Stimulated activated CD8-positive, alpha-beta memory T cell treated with anti-CD3 and anti-CD28 coated beads, Interleukin-2, amount 100 ng/mL, for 48 hours (primary cell): ENCODE measurements around the gene ANGPTL2.

ENCODE experiments used
- DNase-seq, 2 donors: peaks; one replicate each; pipeline ENCODE4 v3.0.0-alpha.2; 2020; ENCODE audit warnings: low read depth in 2 of 2

The ANGPTL2 gene

DNA sequence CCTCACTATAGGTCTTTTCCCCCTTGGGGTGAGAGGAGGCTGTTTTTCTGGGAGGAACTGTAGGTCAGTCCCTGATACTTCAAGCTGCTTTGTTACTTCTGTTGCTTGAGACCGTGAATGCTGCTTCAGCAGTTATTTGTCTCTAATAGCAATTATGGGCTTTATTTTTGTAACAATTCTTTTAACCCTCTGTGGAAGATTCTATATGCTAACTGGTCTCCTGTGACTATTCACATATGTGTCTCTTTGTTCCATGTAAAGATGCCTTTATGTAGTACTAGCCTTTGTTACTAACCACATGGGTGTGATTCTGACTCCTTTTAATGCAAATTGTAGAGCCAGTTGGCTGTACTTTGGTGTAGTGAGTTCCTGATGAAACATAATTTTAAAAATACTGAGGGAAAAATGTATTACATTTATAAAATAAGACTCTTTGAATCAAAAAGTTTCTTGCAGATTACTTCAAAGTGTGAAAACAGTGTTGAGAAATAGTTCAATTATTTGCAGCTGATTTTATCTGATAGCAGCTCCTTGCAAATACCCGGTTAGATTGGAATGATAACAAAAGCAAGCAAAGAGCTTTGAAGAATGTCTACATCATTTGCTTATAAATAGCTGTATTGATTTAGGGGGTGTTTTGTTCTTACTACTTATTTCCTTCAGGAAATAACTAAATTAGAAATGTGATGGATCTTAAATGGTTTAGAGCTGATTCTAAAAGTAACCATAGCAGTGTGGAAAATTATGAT lies 46.6 kb downstream of the ANGPTL2 start:
- no peak for DNase-seq

DNA sequence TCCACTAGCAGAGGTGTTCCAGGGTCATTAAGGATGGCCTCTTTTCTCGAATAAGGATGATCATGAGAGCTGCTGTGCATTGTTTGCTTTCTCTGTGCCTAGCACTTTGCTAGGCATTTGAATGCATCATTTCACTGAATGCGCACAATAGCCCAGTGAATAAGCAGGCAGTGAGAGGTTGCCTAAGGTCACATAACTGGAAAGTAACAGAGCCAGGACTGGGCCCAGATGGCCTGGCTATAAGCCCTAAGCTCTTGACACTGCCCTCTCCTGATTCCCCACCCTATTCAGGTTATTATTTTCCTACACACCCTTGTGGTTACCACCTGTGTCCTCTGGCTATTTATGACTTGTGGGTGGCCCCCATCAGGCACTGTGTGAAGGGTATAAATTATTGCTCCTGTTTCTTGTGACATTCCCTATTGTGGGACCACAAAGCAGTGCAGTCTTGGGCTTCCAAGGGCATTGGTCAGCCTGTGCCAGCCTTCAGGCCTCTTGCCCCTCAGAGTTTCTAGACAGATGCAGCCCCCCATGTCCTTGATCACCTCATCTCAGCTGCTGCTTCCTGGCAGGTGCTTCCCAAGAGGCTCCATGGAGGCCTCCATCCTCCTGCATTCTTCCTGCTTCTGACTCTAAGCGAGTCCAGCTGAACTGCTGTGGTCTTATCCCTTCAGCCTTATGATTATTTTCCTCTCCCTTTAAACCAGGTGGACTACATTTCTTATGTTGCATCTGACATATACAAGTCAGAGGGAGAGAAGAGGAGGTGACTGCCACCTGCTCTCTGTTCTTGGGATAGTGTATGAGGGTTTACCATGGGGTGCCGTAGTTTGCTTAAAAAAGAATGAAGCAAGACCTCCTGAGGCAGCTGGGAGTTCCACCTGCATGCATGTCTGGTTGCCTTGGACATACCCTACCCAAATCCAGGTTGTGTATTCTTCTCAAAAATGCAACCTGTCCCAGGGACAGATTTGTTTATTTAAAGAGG lies 47.6 kb downstream of the ANGPTL2 start:
- DNase-seq, result no peak

DNA sequence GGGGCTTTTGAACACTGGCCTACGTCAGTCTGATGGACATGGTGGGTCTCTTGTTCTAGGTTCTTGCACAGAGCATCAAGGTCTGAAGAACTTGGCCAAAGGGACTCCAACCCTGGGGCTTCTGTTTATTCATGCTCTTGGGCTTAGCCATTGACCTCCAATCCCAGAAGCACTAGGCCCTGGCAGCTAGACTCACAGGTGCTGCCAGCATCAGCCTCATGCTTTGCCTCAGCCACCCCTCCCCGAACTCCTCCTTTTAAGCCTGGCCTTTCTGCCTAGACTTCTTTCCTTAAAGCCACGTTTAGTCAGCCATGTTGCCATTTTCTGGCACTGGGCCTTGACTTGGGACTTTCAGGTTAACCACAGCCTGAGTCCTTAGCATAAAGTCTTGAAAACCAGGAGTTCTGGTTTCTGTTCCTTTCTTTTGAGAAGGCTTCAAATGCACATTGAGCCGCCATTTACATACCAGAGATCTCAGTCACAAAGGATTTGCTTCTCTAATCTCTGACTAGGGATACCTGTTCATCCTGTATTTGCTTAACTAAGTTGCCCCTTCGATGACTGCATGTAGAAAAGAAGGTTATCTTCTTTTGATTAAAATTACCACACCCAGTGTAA lies 54.7 kb downstream of the ANGPTL2 start:
- DNase-seq, result no peak

- DNase-seq, result no peak
Measured at GRCh38 chr9:127066851-127067136, 55.6 kb downstream of the ANGPTL2 start.

DNA sequence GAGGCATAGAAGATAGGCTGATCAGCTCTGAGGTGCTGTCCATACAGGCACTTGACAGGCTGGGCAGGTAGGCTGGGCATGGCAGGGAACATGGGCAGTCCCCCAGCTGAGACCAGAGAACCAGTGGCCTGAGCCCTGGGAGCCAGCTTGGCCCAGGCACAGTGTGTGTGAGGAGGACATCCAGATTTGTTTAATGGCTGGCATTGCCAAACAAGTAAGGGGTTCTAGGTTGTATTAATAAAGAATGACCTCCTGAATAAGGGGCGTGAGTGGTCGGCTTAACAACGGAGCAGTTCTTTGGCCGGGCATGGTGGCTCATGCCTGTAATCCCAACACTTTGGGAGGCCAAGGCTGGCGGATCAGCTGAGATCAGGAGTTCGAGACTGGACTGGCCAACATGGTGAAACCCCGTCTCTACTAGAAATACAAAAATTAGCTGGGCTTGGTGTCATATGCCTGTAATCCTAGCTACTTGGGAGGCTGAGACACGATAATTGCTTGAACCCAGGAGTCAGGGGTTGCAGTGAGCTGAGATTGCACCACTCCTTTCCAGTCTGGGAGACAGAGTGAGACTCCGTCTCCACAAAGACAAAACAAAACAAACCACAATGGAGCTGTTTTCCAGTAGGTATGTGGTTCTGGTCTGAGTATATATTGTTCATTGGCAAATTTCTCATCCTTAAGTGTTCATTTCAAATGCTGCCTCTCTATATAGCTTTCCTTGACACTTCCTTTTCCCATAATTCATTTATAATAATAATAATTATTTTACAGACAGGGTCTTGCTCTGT lies 56.2 kb downstream of the ANGPTL2 start:
- no peak for DNase-seq

GRCh38 chr9:127065592-127065991 lies 56.8 kb downstream of the ANGPTL2 start:
- DNase-seq, result no peak

DNA sequence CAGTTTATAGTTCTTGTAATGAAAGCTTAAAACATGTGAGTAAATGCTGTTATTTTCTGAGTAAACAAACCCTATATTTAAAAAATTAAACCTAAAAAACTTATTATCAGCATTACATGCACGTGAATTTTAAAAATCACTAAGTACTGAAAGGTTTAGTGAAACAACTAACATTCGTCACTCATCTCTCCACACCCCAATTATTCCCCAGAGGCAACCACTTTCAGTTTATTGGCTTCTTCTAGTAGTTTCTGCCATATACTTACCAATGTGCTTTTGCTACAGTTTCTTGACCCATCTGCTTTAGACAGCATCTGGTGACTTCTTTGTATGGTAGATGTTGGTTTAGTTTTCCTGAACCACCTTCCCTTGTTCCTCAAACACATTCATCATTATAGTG lies 58.1 kb downstream of the ANGPTL2 start:
- no peak for DNase-seq

DNA sequence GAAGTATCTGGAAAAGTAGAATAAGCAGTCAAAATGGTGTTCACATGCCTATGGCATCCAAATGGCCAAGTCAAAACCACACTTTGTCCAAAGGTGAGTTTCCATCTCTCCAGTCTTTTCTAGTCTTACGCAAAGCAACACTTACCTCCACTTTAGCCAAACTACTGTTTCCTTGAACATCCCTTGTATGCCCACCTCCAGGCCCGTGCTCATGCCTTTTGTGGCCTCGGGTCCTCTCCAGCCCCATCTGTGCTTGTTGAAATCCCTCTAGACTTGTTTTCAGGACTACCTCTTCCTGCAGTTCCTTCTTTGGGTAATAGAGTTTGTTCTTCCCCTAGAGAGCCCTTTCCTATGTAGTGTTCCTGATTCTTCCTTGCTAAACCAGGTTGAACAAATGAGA lies 61.0 kb downstream of the ANGPTL2 start:
- DNase-seq, result no peak

DNA sequence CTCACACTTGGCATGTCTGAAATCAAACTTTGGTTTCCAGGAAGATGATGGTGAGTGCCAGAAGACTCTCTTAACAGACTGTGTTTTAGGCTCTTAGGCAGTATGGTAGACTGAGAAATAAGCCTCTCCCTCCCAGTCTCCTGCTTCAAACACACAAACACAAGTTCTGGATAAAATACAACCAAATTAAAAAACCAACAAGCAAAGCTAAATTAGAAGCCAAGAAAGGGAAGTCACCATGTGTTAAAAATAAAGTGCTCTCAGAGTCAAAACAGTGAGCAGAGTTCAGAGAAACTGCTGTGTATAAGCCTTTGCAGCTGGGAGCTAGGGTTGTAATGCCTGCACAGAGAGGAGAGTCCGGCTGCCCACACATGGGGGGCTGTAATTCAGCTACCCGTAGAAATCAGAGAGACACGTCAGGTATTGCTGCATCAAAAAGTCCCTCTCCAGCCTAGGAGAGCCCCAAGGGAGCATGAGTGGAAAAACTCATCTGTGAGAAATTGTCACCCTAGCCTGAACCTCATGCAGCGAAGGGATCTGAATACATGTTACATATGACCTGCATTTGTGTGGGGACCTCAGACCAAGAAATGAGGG lies 62.6 kb downstream of the ANGPTL2 start:
- no peak for DNase-seq

- DNase-seq, result no peak
Measured at GRCh38 chr9:127059030-127059429, 63.4 kb downstream of the ANGPTL2 start.

DNA sequence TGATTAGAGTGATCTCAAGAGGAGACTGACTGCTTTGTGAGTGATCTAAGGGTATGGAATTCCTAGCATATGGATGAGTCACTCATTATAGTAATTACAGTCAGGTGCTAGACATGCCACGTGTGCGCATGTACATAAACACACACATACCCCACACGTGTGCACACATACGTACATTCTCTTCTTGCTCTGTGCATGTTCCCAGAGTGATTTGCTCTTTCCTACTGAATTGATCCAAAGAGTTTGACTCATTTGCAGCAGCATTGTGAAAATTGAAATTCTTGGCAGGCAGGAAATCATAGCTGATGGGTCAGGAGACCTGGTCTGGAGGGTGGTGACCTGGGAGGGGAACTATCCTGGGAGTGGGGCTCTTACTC lies 63.8 kb downstream of the ANGPTL2 start:
- no peak for DNase-seq

DNA sequence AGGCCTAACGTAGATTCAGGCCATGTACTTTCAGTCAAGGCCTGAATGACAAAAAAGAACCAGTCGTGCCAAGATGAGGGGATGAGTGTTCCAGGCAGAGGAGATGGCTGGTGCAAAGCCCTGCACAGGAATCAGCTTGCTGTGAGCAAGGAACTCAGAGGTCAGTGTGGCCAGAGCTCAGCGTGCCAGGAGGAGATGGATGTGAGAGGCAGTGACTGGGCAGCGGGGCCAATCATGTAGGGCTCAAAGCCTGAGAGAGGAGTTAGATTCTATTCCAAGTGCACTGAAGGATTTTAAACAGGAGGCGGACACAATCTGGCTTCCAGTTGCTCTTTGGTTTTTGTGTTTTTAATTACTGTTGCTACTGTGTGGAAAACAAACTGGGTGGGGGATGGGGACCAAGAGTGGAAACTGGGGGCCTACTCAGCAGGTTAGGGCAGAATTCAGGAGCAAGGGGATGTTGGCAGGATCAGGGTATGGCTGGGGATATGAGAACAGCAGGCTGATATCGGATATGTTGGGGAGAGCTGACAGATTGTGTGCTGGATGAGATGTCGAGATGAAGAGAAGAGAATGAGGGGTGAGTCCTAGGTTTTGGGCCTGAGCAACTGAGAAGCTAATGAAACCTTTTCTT lies 64.3 kb downstream of the ANGPTL2 start:
- no peak for DNase-seq

- no peak for DNase-seq
Measured at GRCh38 chr9:127056446-127056845, 66.0 kb downstream of the ANGPTL2 start.

DNA sequence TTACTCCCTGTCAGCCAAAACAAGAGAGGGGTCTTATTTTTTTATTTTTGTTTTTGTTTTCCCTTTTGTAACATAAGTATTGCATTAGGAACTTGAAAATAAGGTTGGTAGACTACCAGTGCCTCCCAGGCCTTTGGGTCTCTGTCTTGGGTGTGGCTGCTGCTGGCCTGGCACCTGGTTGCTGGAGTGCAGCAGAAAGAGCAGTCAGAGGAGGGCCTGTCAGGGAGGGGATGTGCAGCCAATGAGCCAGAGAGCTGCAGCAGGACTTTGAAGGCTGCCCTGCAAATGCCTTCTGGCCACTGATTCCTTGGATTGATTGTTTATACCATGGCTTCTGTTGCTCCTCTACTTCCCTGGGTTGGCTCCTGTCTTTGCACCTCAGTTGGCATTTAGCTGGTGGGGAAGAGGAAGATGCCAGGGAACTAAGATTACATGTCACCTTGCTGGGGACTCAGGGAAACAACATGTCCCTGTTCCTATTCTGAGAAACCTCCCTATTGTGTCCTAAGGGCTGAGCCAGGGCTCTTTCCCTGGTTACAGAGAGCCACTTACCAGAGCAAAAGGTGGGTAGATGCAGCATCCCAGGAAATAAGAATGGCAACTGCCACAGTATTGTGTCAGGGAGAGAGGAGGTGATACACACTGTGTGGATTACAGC lies 66.6 kb downstream of the ANGPTL2 start:
- no peak for DNase-seq

GRCh38 chr9:127053960-127054359 lies 68.5 kb downstream of the ANGPTL2 start:
- no peak for DNase-seq

- no peak for DNase-seq
Measured at GRCh38 chr9:127053057-127053821, 69.2 kb downstream of the ANGPTL2 start.

- DNase-seq, result no peak
Measured at GRCh38 chr9:127051881-127052595, 70.4 kb downstream of the ANGPTL2 start.

DNA sequence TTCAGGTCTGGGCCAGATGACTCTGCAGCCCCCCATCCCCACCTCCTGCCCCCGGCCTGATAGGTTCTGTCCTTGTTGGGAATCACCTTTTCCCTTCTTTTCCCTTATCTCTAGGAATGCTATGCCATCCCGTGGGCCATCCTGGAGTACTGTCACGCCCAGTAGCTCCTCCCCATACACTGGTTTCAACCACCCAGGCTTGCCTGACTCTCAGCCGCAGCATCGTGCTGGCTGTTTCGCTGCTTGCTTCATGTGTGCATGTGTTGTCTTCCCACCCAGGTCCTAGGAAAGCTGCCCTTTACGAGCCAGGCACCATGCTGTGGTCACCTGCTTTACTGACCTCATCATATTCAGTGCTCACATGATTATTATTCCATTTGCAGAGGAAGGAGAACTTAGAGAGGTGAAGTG lies 71.8 kb downstream of the ANGPTL2 start:
- no peak for DNase-seq

- no peak for DNase-seq
Measured at GRCh38 chr9:127050152-127050551, 72.3 kb downstream of the ANGPTL2 start.
